GM19043 (cell line): ENCODE results near the gene MAPK8IP3.
"Not testable (repeated sequence)": the region's sequence is repeated elsewhere in the genome, so short reads cannot be mapped to it uniquely, and the experiment has no call there.

Source experiments
- ATAC-seq: cut with Tn5 transposase; IDR thresholded peaks from one replicate; pipeline ENCODE4 v1.9.1; 2021; ENCODE audit warnings: low read depth; ENCODE audit not compliant: unreplicated experiment

The MAPK8IP3 gene

GRCh38 chr16:1732071-1732470 is 26.1 kb downstream of the MAPK8IP3 start:
- no peak for ATAC-seq

- not testable (repeated sequence) for ATAC-seq
Observed at GRCh38 chr16:1732551-1732987, 26.6 kb downstream of the MAPK8IP3 start.

GRCh38 chr16:1734123-1734522 is 28.1 kb downstream of the MAPK8IP3 start:
- ATAC-seq = no peak

- ATAC-seq = no peak
Observed at GRCh38 chr16:1734816-1735215, 28.8 kb downstream of the MAPK8IP3 start.

- no peak for ATAC-seq
Observed at GRCh38 chr16:1740234-1740633, 34.2 kb downstream of the MAPK8IP3 start.

- ATAC-seq = no peak
Observed at GRCh38 chr16:1740781-1741490, 34.9 kb downstream of the MAPK8IP3 start.

GRCh38 chr16:1741553-1742165 is 35.7 kb downstream of the MAPK8IP3 start:
- ATAC-seq = no peak

GRCh38 chr16:1743376-1744337 is 37.7 kb downstream of the MAPK8IP3 start:
- ATAC-seq = no peak

GRCh38 chr16:1744338-1744840 is 38.4 kb downstream of the MAPK8IP3 start:
- ATAC-seq = no peak

- no peak for ATAC-seq
Observed at GRCh38 chr16:1745181-1745899, 39.3 kb downstream of the MAPK8IP3 start.

GRCh38 chr16:1745900-1746692 is 40.1 kb downstream of the MAPK8IP3 start:
- no peak for ATAC-seq

GRCh38 chr16:1746693-1747195 is 40.7 kb downstream of the MAPK8IP3 start:
- ATAC-seq = no peak

GRCh38 chr16:1747934-1748333 is 41.9 kb downstream of the MAPK8IP3 start:
- no peak for ATAC-seq

- no peak for ATAC-seq
Observed at GRCh38 chr16:1749152-1750117, 43.4 kb downstream of the MAPK8IP3 start.

- no peak for ATAC-seq
Observed at GRCh38 chr16:1751946-1752345, 46.0 kb downstream of the MAPK8IP3 start.

GRCh38 chr16:1752853-1753252 is 46.9 kb downstream of the MAPK8IP3 start:
- no peak for ATAC-seq

- no peak for ATAC-seq
Observed at GRCh38 chr16:1754204-1754603, 48.2 kb downstream of the MAPK8IP3 start.
